GM12878 (cell line): Measurements from ENCODE around the gene CWC22. TPM values are rescaled to one million over a fixed set of nuclear protein-coding genes. Genes with fewer than 3 reads are reported as not detected.

Experiments
- ATAC-seq: fragments of 200-7000 bp; cut with Tn5 transposase; 3 replicates; pipeline ENCODE4 v1.9.1; 2020; ENCODE audit warnings: mild to moderate bottlenecking, moderate library complexity
- BruUV-seq: library from RNA; stranded (reverse); fragments of 400-500 nt; replicated peaks from 2 replicates; lab custom pipeline; 2021; lab: Mats Ljungman, UMichigan
- CTCF ChIA-PET: fragments of 300-600 bp; sonication (Branson Sonifier 250); formaldehyde crosslinking; extraction: SDS; loops from one replicate; lab custom pipeline; 2021; ENCODE audit warnings: inconsistent platforms; lab: Yijun Ruan, JAX
- POLR2A ChIA-PET: fragments of 350-600 bp; formaldehyde crosslinking; extraction: SDS; loops from one replicate; lab custom pipeline; 2021; ENCODE audit warnings: inconsistent platforms; lab: Charles Lee
- RAD21 ChIA-PET: fragments of 300-600 bp; sonication (Branson Sonifier 250); formaldehyde crosslinking; loops from one replicate; lab custom pipeline; 2023; ENCODE audit warnings: antibody characterized with exemption; ENCODE audit not compliant: unreplicated experiment; lab: Charles Lee
- SMC1A ChIA-PET: fragments of 300-600 bp; sonication (Branson Sonifier 250); formaldehyde crosslinking; loops from one replicate; lab custom pipeline; 2023; ENCODE audit not compliant: unreplicated experiment, uncharacterized antibody; lab: Charles Lee
- DNase-seq: peaks from one replicate; pipeline ENCODE4 v3.0.0-alpha.2; 2011; ENCODE audit warnings: low read depth, low spot score
- FAIRE-seq: peaks from 3 replicates; lab custom pipeline; 2011; peaks lifted over from hg19 to GRCh38; lab: Jason Lieb, UNC
- H2AFZ ChIP-seq: 2 replicates; pipeline ENCODE4 v1.6.0; 2011; ENCODE audit warnings: low read depth, low read length, control low read depth; ENCODE audit not compliant: control insufficient read depth
- H3K27ac ChIP-seq: 2 replicates; pipeline ENCODE4 v1.5.1; 2011; ENCODE audit warnings: control low read depth; ENCODE audit not compliant: control insufficient read depth, insufficient read depth
- H3K27me3 ChIP-seq, 2 experiments: replicated peaks in 1 of 2; 2 replicates each; pipeline versions ENCODE4 v1.6.0 to v1.6.1; 2011; ENCODE audit warnings: low read length in 1 of 2; ENCODE audit not compliant: control insufficient read depth in 2 of 2, insufficient read depth in 2 of 2
- H3K36me3 ChIP-seq, 2 experiments: 2 replicates each; pipeline ENCODE4 v1.5.1; 2011; ENCODE audit warnings: low read length in 1 of 2; ENCODE audit not compliant: control insufficient read depth in 2 of 2, insufficient read depth in 2 of 2
- H3K4me1 ChIP-seq: 2 replicates; pipeline ENCODE4 v1.6.1; 2011; ENCODE audit warnings: mild to moderate bottlenecking, low read length, moderate library complexity, mixed read lengths; ENCODE audit not compliant: control insufficient read depth, insufficient read depth
- H3K4me2 ChIP-seq: 2 replicates; pipeline ENCODE4 v1.6.0; 2011; ENCODE audit warnings: control low read depth; ENCODE audit not compliant: control insufficient read depth, insufficient read depth
- H3K4me3 ChIP-seq: fragments of 200-600 bp; sonication (generic); 2 replicates; pipeline ENCODE4 v1.5.1; 2016
- H3K79me2 ChIP-seq: 2 replicates; pipeline ENCODE4 v1.6.0; 2011; ENCODE audit warnings: low read length; ENCODE audit not compliant: control insufficient read depth, insufficient read depth
- H3K9ac ChIP-seq: 2 replicates; pipeline ENCODE4 v1.8.0; 2011; ENCODE audit warnings: low read length, control low read depth, mixed read lengths; ENCODE audit not compliant: control insufficient read depth, insufficient read depth
- H3K9me3 ChIP-seq: replicated peaks from 3 replicates; pipeline ENCODE4 v1.5.1; 2011; ENCODE audit warnings: mild to moderate bottlenecking, low read length; ENCODE audit not compliant: control insufficient read depth, insufficient read depth
- H4K20me1 ChIP-seq: 2 replicates; pipeline ENCODE4 v1.6.0; 2011; ENCODE audit not compliant: control insufficient read depth, insufficient read depth
- SIN3A ChIP-seq: IDR thresholded peaks from 2 replicates; pipeline ENCODE4 v1.6.1; 2012; ENCODE audit warnings: low read depth, low read length, improper control_type of control experiment
- ZBTB11 ChIP-seq: fragments of 450-650 bp; formaldehyde crosslinking; IDR thresholded peaks from 2 replicates; pipeline ENCODE4 v1.5.0; 2022; ENCODE audit warnings: mild to moderate bottlenecking, missing genetic modification characterization
- WGBS: methylation state at CpG from one replicate; pipeline ENCODE4 v1.1.6; 2016; ENCODE audit warnings: low lambda C conversion rate; ENCODE audit not compliant: insufficient replicate concordance, insufficient coverage; ENCODE audit errors: missing lambda C conversion rate; 5-methylcytosine and 5-hydroxymethylcytosine counted together
- in situ Hi-C: fragments of 300-500 bp; cut with MboI; formaldehyde crosslinking; loops from 9 replicates; pipeline ENCODE4 v1.14.3; 2018; ENCODE audit warnings: mixed read lengths
- intact Hi-C: fragments of 100-400 bp; cut with micrococcal nuclease; formaldehyde crosslinking; loops from one replicate; pipeline ENCODE4 v1.14.2; 2022; ENCODE audit not compliant: unreplicated experiment
- polyA plus RNA-seq, 11 experiments: library from polyadenylated mRNA; depleted of rRNA in 4 of 11; unstranded in 6 of 11; stranded (reverse) in 5 of 11; fragments of >200 nt; fragmentation: Nextera tagmentation in 4 of 11; fragmentation: Illumina TruSeq in 1 of 11; extraction: Ambion mirVana in 4 of 11; extraction: Trizol in 1 of 11; gene quantifications; 1 replicate in 1 of 11; 2 replicates in 10 of 11; pipeline versions ENCODE4 v1.2.1 to v1.2.3, GENCODE V29; 2011 to 2016; ENCODE audit warnings: inconsistent platforms in 2 of 11, missing spikeins in 2 of 11, low read depth in 1 of 11
- total RNA-seq, 4 experiments: library from RNA; depleted of rRNA in 3 of 4; stranded (reverse); fragments of >200 nt in 3 of 4; fragmentation: Illumina TruSeq in 1 of 4; extraction: Trizol in 1 of 4; gene quantifications; 2 replicates each; pipeline versions ENCODE4 v1.2.1 to v1.2.3, GENCODE V29; 2013 to 2021

CWC22 gene
- total and polyA plus RNA-seq, 10 of the 15 experiments (the other 5 are each of a cell fraction or from before 2014, with no cell fraction given) = 8.2 to 38.5 (median 26.3) TPM

GRCh38 chr2:179910735-179911113, 96.4 kb downstream of the CWC22 start:
- BruUV-seq = no TSS peak
- H3K9me3 ChIP-seq = no peaks in the 10 kb centered on the region
- ChIA-PET SMC1A (no interaction called here), POLR2A (no interaction called here), CTCF (no interaction called here), RAD21 (no interaction called here)
- ATAC-seq (no peak), FAIRE-seq (no peak), DNase-seq (no peak)
- peaks cover 0 to 2% of the 10 kb centered on the region in 2 experiments; a peak in 1 of 4 replicates for H3K27me3 ChIP-seq
- in situ Hi-C loops (no loop called here), intact Hi-C loops (no loop called here)
- H3K36me3 ChIP-seq = no peaks in the 10 kb centered on the region
- H3K4me1 ChIP-seq = no peaks in the 10 kb centered on the region
- H2AFZ ChIP-seq = no peak overlapping the region
- no peak overlapping the region for H3K4me2 ChIP-seq
- no peak overlapping the region for H3K27ac ChIP-seq
- H3K79me2 ChIP-seq = no peaks in the 10 kb centered on the region
- WGBS = 41% methylated on average over 3 of the region's 3 CpGs
- no peak overlapping the region for H3K9ac ChIP-seq
- H4K20me1 ChIP-seq = no peaks in the 10 kb centered on the region
- TF ChIP-seq ZBTB11 (CRISPR knock-in tag) = no peak
- no peak for TF ChIP-seq SIN3A
- H3K4me3 ChIP-seq = no peak overlapping the region
